HG03139 (cell line): ENCODE data around the gene ZMIZ1.

ENCODE experiments used
- ATAC-seq: cut with Tn5 transposase; IDR thresholded peaks from one replicate; pipeline ENCODE4 v1.9.1; 2021; ENCODE audit not compliant: unreplicated experiment

Gene ZMIZ1

DNA sequence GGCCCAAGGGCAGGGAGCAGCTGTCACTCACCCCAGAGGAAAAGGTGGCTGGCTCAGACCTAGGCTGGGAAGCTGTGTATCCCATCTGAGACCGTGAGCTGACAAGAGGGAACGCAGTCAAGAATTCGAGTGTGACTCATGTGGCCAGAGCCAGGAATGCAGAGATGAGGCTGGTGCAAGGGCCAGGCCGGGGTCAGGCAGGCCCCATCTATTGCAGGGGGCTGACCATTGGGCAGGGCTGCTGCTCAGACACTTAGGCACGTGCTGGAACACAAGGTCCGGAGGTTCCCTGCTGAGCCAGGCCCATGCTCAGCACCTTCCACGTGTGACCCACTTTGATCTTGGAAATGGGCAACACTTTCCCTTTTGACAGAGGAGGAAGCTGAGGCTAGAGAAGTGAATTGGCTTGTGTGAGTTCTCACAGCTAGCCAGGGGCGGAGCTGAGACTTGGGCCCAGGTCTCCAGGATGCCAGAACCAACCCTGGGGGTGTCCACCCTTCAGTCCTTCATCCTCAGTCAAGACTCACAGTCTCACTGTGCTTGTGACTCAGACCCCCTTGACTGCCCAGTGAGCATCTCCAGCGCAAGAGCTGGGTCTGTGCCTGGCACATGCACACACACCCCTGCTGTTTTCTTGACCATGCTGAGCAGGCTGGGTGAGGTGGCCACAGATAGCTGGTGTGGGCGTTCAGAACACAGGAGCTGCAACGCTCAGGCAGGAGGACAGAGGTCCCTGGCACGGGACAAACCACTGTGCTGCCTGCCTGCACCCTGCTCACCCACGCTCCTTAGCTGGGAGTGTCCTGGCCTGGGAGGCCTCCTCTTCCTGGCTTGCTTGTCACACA lies 230.9 kb downstream of the ZMIZ1 start:
- no peak for ATAC-seq

DNA sequence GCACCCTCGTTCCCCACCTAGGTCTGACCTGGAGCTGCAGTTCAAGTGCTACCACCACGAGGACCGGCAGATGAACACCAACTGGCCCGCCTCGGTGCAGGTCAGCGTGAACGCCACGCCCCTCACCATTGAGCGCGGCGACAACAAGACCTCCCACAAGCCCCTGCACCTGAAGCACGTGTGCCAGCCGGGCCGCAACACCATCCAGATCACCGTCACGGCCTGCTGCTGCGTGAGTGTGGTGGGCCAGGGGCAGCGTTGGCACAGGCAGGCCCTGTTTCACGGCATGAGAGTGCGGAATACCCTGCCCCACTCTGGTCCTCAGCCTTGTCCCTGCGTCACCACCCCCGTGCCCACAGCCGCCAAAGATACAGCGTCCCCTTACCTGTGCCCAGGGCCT lies 231.9 kb downstream of the ZMIZ1 start:
- no peak for ATAC-seq

DNA sequence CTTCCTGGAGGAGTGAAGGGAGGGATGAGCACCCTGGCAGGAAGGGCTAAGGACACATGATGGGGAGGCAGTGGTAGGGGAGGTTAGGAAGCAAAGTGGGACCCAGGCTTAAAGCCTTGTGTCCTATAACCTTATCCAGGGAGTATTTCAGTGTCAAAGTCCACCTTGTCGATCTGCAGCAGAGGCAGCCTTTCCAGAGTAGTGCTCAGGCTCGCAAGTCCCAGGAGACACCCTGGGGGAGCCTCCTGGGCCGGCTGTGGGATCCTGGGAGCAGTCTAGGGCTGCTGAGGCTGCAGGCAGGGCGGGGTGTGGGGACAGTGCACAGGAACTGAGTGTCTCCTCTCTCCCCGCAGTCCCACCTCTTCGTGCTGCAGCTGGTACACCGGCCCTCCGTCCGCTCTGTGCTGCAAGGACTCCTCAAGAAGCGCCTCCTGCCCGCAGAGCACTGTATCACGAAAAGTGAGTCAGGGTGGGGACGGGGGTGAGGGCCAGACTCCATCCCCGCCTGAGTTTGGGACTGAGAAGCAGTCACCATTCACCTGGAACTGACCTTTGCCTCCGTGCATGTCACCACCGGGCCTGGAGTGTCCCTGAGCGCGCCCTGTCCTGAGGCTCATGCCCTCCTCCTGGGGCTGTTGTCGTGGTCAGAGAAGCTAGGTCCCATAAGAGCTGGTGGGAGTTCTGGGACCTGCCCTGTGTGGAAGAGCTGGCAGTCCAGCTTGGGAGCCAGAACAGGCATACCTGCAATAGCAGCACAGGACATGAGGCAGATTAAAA lies 233.2 kb downstream of the ZMIZ1 start:
- no peak for ATAC-seq

DNA sequence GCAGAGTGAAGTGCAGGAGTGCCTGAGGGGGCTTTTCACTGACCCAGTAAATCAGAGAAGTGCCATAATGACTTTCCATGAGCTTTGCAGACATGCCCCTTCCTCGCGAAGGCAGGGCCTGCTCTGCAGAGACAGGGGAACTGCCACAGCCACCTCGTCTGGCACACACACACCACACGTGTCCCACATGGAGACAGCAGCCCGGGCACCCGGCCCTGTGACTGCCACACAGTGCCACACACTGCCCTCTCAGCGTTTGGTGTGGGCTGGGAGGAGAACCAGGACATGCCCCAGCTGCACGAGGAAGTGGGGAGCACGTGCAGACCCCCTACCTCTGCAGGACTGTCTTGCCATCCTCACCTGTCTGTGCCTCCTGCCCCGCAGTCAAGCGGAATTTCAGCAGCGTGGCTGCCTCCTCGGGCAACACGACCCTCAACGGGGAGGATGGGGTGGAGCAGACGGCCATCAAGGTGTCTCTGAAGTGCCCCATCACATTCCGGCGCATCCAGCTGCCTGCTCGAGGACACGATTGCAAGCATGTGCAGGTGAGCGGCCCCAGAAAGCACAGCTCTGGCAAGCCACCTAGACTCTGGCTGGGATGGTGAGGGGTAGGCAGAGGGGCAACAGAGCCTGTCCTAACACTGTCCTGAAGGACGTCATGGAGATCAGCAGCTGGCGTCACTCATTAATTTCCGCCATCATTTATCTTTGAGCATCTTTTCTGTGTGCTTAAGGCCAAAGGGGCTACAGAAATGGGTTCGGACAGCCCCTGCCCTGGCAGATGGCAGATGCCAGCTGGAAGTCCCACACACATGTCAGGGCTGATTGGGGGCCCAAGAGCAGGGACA lies 235.1 kb downstream of the ZMIZ1 start:
- ATAC-seq, result no peak

DNA sequence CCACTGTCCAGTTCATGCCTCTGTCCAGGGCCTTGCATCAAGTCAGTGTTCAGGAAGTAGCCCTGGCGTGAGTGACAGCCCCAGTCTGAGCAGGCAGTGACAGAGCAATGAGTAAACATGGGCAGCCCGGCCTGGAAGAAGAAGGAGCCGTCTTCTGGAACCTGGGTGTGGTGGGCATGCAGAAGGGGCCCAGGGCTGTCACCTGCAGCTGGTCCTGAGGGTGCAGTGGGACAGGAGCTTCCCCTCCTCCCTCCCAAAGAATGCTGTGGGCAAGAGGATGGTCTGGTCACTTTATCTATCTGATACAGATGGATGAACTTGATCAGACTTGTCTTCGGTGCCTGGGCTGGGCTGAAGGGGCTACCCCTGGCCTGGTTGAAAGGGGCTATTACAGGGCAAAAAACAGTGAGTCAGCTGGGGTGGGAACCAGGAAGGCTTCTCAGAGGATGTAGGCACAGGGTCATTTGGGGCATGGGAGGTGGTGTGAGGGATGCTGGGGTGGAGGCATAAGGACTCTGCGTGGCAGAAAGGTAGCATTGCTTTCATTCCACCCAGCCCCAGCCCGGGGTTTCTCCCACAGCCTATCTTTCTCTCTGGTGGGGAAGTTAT lies 235.8 kb downstream of the ZMIZ1 start:
- ATAC-seq, result no peak

DNA sequence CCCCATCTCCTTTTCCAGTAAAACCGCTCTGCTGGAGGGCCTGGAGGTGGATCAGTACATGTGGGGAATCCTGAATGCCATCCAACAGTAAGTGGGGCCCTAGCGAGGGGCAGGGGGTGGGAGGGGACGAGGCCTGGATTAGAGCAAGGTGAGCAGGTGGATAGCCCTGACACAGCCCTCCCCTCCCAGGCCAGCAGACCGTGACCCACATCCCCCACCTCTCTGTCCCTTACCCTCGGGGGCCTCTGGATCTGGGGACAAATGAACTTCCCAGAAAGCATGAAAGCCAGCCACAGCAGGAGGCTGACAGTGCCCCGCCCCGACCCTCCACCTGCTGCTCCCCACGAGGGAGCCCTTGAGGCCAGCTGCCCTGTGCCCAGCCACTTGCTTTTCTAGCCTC lies 236.7 kb downstream of the ZMIZ1 start:
- no peak for ATAC-seq

DNA sequence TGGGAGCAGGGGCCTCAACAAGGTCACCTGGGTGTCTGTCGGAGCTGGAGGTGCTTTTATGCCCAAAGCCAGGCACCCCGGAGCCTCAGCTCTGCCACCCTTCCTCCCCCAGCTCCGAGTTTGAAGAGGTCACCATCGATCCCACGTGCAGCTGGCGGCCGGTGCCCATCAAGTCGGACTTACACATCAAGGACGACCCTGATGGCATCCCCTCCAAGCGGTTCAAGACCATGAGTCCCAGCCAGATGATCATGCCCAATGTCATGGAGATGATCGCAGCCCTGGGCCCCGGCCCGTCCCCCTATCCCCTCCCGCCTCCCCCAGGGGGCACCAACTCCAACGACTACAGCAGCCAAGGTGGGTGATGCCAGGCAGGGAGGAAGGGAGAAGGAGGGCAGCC lies 237.2 kb downstream of the ZMIZ1 start:
- no peak for ATAC-seq

DNA sequence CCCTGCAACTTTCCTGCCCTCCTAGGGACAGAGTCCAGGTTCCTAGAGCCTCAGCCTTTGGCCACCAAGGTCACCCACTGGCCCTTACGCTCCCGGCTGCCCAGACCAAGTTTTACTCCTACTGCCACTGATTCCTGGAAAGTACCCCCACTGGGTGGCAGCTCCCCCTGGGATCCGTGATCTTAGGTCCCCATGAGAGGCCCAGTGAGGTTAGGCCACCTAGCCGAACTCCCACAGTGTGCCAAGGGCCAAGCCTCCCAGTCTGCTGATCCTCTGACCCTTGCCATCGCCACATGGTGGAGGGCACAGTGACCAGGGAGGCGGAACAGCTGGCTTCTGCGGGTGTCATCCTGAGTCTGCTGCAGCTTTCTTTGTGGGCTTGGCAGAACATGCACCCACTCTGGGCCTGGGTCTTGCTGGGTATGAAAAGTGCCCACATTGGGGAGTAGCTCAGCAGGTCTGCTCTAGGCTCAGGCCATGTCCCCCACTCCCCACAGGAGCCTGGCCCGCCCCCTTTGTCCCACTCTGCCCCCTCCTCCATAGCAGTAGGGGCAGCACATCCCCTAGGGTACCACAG lies 238.0 kb downstream of the ZMIZ1 start:
- no peak for ATAC-seq

DNA sequence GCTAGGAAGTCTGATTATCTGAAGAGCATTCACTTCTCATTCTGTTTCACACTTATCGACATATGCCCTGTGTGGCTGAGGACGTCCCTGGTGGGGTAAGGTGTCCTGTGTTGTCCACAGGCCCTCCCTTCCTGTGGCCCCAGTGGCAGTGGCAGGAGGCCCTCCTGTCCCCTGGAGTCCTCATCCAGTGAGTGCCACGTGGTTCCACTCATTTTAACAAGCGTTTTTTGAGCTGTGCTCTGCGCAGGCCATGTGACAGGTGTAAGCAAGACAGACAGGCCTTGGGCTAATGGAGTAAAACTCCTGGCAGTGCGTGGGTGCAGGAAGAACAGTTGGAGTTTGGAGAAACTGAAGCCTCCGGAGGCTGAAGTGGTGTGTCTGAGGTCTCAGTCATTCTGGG lies 239.2 kb downstream of the ZMIZ1 start:
- ATAC-seq, result no peak

DNA sequence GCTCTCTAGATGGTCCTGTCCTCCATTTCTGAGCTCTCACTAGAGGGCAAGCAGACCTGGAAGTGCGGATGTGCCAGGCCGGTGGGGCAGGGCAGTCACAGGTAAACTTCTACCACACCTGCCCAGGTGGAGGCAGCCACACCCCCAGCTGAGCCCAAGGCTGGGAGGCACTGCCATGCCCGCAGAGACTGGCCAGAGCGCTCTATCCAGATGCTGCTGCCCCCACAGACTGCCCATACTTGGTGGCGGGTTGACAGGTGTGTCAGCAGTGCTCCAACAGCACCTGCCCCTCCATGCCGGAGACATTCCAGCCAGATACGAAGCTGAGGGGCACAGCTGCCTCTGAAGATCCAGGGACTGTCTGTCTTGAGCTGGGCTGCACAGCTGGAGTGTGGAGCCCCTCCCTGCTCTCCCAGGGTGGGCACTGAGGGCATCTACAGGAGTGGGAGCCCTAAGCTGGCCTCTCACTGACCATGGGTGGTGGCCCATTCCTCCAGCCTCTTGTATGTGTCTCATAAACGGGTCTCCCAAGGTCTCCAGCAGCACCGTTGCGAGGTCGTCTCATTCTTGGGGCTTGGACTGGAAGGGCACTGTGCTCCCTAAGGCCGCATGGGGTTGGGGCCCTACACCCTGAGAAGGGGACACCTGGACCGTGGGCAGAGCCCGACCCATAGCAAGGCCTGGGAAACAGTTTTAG lies 240.4 kb downstream of the ZMIZ1 start:
- no peak for ATAC-seq

DNA sequence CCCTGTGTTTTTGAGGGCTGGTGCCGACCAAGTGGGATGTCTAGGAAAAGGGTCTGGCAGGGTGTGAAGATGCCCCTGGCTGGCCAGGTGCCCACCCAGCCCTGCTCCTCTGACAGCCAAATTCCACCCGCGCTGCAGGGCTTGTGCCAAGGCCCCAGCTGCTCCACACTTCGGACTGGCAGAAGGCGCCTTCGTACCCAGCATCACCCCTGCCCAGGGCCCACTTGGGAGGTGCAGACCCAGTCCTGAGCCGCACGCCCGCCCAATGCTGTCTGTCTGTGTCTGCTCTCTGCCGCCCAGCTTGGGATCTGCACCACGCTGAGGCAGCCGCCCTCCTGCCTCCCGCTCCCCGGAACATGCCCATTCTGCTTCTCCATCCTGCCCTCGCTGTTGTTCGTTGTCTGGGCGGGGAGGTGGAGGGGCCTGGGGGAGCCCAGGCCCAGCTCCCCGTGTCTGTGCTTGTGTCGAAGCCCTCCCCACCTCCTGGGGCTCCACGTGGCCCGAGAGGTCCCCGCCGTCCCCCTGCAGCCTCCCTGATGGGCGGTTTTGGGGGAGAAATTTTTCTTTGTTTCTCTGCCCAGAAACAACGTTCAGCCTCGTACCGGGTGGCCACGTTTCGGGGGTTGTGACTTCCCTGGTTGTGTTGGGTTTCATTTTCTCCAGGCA lies 241.6 kb downstream of the ZMIZ1 start:
- no peak for ATAC-seq

DNA sequence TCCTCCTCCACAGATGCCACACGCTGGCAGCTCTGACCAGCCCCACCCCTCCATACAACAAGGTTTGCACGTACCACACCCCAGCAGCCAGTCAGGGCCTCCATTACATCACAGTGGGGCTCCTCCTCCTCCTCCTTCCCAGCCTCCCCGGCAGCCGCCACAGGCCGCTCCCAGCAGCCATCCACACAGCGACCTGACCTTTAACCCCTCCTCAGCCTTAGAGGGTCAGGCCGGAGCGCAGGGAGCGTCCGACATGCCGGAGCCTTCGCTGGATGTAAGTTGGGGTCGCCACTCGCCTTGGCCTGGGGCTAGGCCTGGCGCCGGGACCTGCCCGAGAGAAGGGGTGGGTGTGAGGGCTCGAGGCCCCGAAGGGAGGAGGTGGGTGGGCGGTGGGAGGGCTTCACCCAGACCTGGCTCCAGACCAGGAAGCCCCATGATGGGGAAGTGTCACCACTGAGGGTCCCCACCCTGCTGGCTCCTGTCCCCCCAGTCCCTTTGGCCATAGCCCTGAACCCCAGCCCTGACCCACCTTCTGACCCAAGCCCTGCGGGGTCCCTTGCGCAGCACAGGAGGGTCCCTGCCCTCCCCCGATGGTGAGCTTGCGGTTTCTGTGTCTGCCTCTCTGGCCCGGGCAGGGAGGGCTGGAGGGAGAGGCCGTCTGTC lies 242.3 kb downstream of the ZMIZ1 start:
- ATAC-seq, result no peak

DNA sequence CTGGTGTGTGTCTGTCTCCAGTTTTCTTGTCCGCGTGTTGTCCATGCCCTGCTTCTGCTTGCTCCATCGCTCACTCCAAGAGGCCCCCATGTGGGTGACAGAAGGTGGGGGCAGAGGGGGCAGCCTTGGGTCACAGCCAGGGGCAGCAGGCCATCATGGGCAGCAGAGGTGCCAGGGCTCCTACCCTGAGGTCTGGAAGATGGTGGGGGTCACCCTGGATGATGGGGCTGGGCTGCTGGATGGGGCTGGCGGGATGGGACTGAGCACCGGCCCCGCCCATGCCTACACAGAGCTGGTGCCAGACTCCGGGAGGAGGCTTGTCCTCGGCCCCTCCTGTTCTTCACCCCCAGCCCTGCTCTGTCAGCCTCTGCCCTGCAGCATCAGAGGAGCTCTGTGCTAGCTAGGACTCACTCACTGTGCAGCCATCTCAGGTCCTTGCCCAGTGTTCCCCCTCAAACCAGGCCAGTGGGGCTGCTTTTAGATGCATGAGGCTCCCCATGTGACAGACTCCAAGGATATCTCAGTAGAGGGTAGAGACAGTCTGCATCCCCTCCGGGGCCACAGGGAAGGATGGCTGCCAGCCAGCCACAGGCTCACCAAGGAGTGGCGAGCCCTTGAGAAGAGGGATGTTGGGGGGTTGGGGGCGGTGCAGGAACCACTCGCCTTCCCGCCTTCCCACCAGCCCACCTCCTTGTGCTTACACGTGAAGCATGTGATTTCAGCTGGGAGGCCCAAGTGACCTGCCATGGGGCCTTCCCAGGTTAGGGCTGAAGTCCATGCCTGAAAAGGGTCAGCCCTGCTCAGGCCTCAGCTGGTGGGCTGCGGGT lies 243.0 kb downstream of the ZMIZ1 start:
- ATAC-seq, result no peak

DNA sequence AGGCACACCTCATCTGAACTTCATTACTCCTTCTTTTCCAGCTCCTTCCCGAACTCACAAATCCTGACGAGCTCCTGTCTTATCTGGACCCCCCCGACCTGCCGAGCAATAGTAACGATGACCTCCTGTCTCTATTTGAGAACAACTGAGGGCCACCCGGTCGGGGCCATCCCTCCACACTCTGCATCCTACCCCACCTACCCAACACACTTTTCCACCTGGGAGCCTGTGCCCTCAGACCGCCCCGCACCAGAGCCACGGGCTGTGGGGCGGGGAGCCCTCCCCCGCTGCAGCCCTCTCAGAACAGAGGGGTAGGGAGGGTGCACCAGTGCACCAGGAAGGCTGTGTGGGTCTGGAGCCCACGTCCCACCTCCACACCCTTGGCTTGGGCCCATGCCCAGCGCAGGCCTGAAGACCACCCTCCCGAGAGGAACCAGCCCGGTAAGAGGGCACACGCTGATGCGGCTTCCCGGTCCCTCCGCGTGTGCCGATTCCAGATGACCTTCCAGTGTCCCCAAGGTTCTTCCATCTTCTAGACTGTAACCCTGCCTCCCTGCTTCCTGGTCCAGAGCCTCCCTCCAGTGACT lies 243.9 kb downstream of the ZMIZ1 start:
- no peak for ATAC-seq

DNA sequence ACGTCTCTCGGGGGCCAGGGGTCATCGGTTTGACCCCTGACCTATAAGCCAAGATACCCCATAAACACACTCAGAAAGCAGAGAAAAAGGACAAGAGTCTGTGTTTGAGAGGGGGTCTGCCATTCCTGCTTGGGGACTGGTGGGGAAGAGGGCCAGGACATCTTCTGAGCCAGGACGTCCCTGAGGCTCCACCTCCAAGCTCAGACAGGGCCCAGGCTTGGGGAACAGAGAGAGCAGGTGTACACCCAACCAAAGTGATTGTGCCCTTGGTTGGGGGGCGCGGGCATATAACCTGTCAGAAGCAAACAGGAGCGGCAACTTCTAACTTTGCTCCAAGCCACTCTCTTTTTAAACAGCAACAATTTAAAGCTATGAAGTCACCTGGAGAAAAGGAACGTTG lies 244.6 kb downstream of the ZMIZ1 start:
- no peak for ATAC-seq

DNA sequence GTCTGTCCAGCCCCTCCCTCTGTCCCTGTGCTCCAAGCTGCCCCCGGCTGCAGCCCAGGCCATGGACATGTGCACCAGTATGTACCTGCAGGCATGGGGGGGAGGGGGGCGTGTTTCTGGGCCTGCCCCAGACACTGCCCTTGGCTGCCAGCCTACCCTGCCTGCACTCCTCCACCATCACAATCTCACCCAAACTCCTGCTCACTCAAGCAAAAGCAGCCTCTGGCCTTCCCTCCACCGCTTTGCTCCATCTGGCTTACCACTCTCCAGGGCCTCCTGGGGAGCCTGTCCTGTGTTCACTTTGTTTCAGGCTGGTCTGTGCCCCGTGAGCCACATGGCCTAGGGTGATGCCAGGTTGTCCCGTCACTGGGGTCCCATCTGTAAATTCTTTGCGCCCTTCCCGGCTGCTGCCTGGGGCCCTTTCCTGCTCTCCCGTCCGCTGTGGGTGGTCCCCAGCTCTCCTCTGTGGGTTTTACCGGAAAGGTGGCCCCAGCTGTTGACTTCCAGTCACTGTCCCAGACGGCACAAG lies 245.2 kb downstream of the ZMIZ1 start:
- no peak for ATAC-seq

DNA sequence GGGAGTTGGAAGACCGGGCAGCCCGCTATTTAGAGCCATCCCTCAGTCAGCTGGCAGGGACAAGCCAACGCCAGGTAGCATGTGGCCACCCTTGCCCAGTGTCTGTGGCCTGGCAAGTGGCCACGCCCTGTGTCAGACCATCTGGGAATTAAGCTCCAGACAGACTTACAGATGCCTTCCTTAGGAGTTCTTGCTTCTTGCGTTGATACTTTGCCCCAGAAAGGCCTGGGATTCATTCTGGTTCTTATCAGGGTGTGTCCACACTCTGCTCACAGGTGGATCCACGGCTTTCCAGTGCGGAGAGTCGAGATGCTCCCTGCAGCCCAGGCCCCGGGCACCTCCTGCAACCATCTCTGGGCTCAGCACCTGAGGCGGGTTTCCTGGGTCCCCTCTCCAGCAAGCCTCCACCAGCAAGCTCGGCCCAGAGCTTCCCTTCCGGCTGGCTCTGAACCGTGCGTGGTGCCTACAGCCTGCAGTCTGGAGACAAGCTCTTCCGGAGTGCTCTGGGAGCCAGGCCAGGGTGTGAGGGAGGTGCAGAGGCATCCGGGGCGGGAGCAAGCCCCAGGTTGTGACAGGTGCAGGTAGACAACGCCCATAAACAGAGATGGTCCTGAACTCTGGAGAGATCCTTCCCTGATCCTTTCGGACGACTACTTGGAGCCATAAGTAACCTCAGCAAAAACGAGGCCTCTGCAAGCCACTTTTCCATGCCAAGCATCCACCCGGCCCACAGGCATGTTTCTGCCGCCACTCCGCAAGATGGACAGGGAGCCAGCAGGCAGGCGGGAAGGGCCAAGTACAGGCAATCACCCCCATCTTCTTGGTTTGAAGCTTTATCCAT lies 246.2 kb downstream of the ZMIZ1 start:
- no peak for ATAC-seq
